GM18909 (cell line): ENCODE results near the gene ADAM33.

Experiments used
- ATAC-seq: cut with Tn5 transposase; IDR thresholded peaks from one replicate; pipeline ENCODE4 v1.9.1; 2021; ENCODE audit warnings: mild to moderate bottlenecking; ENCODE audit not compliant: unreplicated experiment, poor library complexity

Gene ADAM33

DNA sequence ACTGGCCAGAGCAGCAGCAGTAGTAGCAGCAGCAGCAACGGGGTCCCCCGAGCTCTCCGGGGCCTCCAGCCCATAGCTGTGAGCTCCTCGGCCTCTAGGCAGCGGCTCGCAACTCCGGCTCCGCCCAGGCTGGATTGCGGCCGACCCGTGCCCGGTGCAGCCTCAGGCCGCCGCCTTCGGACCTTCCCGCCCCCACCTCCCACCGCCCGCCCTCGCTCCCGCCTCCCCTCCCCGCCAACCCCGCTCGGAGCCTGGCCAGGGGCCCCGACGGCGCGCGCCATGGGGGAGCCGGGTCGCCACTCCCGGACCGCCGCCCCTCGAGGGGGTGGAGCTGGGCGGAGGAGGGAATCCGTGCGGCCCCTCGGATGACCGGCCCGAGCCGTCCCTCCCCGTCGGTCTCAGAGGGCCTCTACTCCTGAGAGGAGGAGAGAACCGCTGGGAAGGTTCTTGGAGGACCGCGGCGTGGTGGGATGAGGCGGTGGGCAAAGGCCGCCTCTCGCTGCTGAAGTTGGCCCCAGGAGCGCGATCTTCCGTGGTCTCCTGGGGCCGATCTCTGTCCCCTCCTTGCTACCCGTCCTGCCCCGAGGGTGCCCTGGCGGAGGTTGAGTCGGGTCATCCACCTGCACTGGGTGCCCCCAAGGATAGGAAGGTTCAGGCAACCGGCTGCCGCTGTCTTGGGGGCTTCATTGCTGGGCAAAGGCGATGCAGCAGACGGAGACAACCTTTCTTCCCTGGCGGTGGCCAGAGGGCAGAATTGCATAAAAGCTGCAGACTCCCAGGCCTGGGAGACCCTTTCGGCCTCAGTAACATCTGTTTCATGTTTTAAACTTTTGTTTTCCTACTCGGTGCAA is at the start of gene ADAM33:
ADAM33 (minus strand) TSS at position 80 of the 851 bp plus-strand sequence; CDS start at position 74, 6 bp downstream.
- no peak for ATAC-seq

GRCh38 chr20:3730803-3731672 is 49.2 kb upstream of the ADAM33 start:
- ATAC-seq = no peak

DNA sequence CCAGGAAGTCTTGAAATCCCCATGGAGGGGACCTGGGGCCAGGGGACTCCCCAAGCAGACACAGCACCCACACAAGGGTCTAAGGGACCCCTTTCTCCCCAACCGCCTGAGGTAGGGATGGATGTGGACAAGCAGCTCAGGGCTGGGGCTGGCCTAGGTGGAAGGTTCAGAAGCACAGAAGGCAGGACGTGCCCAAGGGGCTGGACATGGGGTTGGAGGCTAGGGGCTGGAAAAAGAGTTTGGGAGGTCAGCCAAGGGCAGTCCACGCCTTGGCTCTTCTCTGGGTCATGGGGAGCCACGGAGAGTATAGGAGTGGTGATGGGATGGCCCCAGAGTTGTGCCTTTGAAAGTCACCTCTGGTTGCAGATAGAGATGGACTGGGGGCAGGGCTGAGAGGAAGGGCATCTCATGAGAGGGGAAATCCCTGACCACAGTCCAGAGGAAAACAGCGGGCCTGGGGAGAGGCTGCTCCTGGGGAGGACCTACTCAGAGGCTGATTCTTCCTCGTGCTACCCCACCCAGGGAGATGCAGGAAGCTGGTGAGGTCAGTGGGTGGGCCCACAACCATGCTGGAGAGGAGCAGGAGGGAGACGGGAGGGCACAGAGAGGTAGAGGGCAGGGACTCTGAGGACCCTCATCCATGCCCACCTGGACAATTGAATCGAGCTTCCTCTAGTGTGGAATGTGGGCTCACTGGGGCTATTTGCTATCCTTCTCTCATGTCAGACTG is 48.2 kb upstream of the ADAM33 start:
- ATAC-seq = no peak

DNA sequence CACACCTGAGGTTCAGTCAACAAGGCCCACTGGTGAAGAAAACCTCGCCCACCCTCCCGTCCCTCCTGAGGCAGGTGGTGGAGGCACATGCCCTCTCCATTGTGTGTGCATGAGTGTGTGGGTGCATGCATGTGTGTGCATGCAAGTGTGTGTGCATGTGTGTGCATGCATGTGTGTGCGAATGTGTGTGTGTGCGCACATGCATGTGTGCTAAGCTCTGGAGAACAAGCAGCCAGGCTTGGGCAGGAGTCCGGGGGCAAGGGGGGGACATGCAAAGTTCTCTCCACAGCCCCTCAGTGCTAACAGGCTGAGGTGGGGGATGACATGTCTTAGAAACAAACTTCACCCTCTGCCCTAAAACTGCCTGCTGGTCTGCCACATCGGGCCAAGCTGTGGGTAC is 47.6 kb upstream of the ADAM33 start:
- no peak for ATAC-seq

- no peak for ATAC-seq
Measured at GRCh38 chr20:3728876-3729275, 47.1 kb upstream of the ADAM33 start.

DNA sequence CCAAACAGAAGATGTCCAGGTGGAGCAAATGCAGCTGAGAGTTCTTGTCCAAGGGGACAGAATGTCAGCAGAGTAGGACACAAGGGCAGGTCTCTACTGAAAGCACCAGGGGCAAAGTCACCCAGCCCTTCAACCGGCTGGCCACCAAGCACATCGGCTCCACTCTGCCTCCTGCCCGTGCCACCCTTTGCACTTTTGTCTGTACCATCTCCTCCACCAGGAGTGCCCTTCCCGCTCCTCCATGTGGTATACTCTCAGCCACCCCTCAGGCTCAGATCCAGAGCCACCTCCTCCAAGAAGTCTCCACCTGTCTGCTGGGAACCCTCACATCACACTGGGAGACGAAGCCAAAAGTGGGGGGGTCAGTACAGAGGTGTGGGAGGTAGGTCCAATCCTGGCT is 46.5 kb upstream of the ADAM33 start:
- ATAC-seq = no peak

- no peak for ATAC-seq
Measured at GRCh38 chr20:3727401-3728021, 45.7 kb upstream of the ADAM33 start.

DNA sequence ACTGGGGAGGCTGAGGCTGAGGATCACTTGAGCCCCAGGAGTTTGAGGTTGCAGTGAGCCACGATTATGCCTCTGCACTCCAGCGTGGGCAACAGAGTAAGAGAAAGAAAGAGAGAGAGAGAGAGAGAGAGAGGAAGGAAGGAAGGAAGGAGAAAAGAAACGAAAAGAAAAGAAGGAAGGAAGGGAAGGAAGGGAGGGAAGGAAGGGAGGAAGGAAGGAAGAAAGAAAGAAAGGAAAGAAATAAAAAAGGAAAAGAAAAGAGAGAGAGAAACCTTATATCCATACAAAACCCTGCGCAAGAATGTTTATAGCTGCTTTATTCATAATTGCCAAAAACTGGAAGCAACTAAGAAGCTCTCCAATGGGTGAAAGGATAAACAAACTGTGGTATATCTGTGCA is 42.5 kb upstream of the ADAM33 start:
- ATAC-seq = no peak

- ATAC-seq = no peak
Measured at GRCh38 chr20:3723284-3723683, 41.5 kb upstream of the ADAM33 start.

DNA sequence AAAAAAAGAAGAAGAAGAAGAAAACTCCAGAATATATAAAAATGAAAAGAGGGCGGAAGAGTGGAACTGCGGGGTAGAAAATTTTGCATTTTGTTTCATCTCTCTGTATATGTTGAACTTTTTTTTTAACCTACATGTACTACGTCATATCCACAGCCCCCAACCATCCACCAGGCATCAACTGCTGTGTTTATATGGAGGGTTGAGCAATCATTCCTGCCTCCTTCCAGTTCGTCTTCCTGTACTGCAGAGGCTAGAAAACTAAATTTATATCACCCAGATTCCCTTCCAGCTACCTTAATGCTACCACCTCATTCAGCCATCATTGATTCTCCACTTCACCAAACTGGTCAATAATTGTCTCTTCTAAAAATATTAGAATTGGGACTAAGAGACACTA is 40.1 kb upstream of the ADAM33 start:
- ATAC-seq = no peak

GRCh38 chr20:3720626-3721025 is 38.8 kb upstream of the ADAM33 start:
- no peak for ATAC-seq

GRCh38 chr20:3720068-3720467 is 38.3 kb upstream of the ADAM33 start:
- no peak for ATAC-seq

- ATAC-seq = no peak
Measured at GRCh38 chr20:3719046-3719445, 37.2 kb upstream of the ADAM33 start.

- ATAC-seq = no peak
Measured at GRCh38 chr20:3716195-3716834, 34.5 kb upstream of the ADAM33 start.

GRCh38 chr20:3714092-3714491 is 32.3 kb upstream of the ADAM33 start:
- ATAC-seq = no peak

DNA sequence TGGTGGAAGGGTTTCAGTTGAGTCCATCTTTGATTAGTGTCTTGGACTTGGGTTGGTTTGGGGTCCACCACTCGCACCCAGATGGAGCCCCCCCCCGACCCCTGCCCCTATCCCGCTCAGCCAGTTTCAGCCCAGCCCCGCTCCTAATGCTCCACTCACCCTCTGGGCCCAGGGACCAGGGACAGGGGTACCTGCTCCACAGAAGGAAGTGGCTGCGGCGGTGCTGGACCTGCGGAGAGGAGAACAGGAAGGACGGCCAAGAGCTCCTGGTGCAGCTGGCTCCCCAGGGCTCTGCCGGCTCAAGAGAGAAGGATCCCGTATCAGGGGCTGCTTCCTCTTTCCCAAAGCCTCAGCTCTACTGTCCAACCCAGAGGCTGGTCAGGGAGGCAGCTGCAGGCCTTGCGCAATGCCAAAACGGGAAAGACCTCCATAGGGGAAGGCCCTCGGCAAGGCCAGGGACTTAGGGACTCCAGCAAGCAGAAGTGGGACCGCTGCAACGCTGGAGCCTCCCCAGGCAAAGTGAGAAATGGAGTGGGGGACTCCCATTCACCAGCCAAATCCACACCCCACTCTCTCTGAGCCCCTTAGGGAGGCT is 30.6 kb upstream of the ADAM33 start, which contains the start of gene SIGLEC1:
SIGLEC1 (minus strand) TSS at position 322 of the 595 bp plus-strand sequence. CDS start 5,472 bp downstream, outside the sequence.
- ATAC-seq = no peak

DNA sequence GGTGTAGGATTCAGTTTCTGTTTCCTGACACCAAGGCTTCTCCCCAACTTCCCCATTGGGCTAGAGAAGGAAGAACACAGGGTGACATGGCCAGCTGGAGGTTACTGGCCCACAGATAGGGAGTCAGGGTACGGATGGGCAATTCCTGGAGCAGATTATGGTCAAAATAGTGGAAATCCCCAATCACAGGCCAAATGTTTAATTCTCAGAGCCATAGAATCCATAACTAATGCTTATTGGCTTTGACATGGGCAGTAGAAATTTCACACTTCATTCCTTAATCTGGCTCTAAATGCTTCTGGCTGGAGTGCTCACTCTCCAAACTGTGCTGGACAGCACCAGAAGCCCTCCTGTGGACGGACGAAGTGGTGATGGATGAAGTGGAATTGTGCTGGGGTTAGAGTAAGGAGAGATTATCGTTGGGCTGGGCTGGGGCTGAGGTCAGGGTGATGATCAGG is 29.7 kb upstream of the ADAM33 start:
- no peak for ATAC-seq

GRCh38 chr20:3710703-3711483 is 29.1 kb upstream of the ADAM33 start:
- ATAC-seq = peak; percentile 55
